Prostate gland (tissue), 2 donors: ENCODE data around the gene TM7SF2.

Source experiments
- POLR2A ChIP-seq: fragments of 450-650 bp; IDR thresholded peaks from one replicate; pipeline ENCODE4 v1.6.1; 2016; ENCODE audit warnings: antibody characterized with exemption, mild to moderate bottlenecking
- POLR2AphosphoS5 ChIP-seq: sonication (generic); formaldehyde crosslinking; IDR thresholded peaks from one replicate; pipeline ENCODE4 v1.6.1; 2017; ENCODE audit warnings: antibody characterized with exemption
- TF ChIP-seq, protein P1 (sequence below), 4 experiments: fragments of 200-600 bp in 2 of 4; fragments of 450-650 bp in 2 of 4; sonication (generic) in 2 of 4; IDR thresholded peaks; 1 replicate in 3 of 4; 2 replicates in 1 of 4; pipeline ENCODE4 v1.5.1; 2016 to 2019; ENCODE audit warnings: antibody characterized with exemption in 4 of 4, mild to moderate bottlenecking in 2 of 4, moderate library complexity in 2 of 4

- TF ChIP-seq POLR2A (no peak), POLR2AphosphoS5 (no peak)
- TF ChIP-seq, protein P1, sequence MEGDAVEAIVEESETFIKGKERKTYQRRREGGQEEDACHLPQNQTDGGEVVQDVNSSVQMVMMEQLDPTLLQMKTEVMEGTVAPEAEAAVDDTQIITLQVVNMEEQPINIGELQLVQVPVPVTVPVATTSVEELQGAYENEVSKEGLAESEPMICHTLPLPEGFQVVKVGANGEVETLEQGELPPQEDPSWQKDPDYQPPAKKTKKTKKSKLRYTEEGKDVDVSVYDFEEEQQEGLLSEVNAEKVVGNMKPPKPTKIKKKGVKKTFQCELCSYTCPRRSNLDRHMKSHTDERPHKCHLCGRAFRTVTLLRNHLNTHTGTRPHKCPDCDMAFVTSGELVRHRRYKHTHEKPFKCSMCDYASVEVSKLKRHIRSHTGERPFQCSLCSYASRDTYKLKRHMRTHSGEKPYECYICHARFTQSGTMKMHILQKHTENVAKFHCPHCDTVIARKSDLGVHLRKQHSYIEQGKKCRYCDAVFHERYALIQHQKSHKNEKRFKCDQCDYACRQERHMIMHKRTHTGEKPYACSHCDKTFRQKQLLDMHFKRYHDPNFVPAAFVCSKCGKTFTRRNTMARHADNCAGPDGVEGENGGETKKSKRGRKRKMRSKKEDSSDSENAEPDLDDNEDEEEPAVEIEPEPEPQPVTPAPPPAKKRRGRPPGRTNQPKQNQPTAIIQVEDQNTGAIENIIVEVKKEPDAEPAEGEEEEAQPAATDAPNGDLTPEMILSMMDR (IDR thresholded peaks at IDR 0.05): no peak
These were observed 24.5 kb upstream of the TM7SF2 start for GRCh38 chr11:65087216-65087615.
